HEK293 (cell line): ENCODE measurements around the gene NOM1.
A peak's percentile ranks its signal among the peaks of the same experiment; 100 is the strongest.

ENCODE experiments used
- CTCF ChIP-seq: fragments of 450-650 bp; formaldehyde crosslinking; IDR thresholded peaks from 2 replicates; pipeline ENCODE4 v1.5.1; 2016; ENCODE audit warnings: missing biosample characterization, missing genetic modification characterization
- SP3 ChIP-seq: fragments of 450-650 bp; formaldehyde crosslinking; IDR thresholded peaks from 2 replicates; pipeline ENCODE4 v1.5.1; 2016; ENCODE audit warnings: missing biosample characterization, missing genetic modification characterization
- ZBTB8A ChIP-seq: fragments of 450-650 bp; formaldehyde crosslinking; IDR thresholded peaks from 2 replicates; pipeline ENCODE4 v1.5.1; 2016; ENCODE audit warnings: missing biosample characterization, missing genetic modification characterization
- ZNF24 ChIP-seq: fragments of 450-650 bp; formaldehyde crosslinking; IDR thresholded peaks from 2 replicates; pipeline ENCODE4 v1.5.1; 2016; ENCODE audit warnings: missing biosample characterization, missing genetic modification characterization
- ZNF549 ChIP-seq: fragments of 450-650 bp; IDR thresholded peaks from 2 replicates; pipeline ENCODE4 v1.5.1; 2018; ENCODE audit warnings: missing biosample characterization, missing genetic modification characterization, mild to moderate bottlenecking, inconsistent platforms, moderate library complexity
- ZNF670 ChIP-seq: fragments of 450-650 bp; formaldehyde crosslinking; IDR thresholded peaks from 2 replicates; pipeline ENCODE4 v1.5.1; 2016; ENCODE audit warnings: missing biosample characterization, missing genetic modification characterization, low read depth
- ZSCAN30 ChIP-seq: fragments of 450-650 bp; IDR thresholded peaks from 2 replicates; pipeline ENCODE4 v1.5.1; 2018; ENCODE audit warnings: missing biosample characterization, mild to moderate bottlenecking, missing genetic modification characterization, moderate library complexity
- TF ChIP-seq, protein P1 (sequence below): fragments of 450-650 bp; formaldehyde crosslinking; IDR thresholded peaks from 2 replicates; pipeline ENCODE4 v1.5.1; 2016; ENCODE audit warnings: missing biosample characterization, missing genetic modification characterization

- no peak for TF ChIP-seq SP3 (tag by site-specific recombination)
- no peak for TF ChIP-seq CTCF
- no peak for TF ChIP-seq ZBTB8A (tag by site-specific recombination)
- TF ChIP-seq, protein P1, sequence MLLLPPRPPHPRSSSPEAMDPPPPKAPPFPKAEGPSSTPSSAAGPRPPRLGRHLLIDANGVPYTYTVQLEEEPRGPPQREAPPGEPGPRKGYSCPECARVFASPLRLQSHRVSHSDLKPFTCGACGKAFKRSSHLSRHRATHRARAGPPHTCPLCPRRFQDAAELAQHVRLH (tag by site-specific recombination) = peak; percentile 59; the same call in 1 of the 2 replicates
- TF ChIP-seq ZSCAN30 (tag by site-specific recombination) = no peak
- TF ChIP-seq ZNF670 (tag by site-specific recombination) = no peak
- TF ChIP-seq ZNF549 (tag by site-specific recombination) = no peak
- TF ChIP-seq ZNF24 (tag by site-specific recombination) = no peak
Measured at GRCh38 chr7:156927571-156928405, 21.7 kb upstream of the NOM1 start.
